SK-N-SH (cell line): ENCODE measurements around the gene DNPH1. TPM values are rescaled to one million over a fixed set of nuclear protein-coding genes. Genes with fewer than 3 reads are reported as not detected.

Experiments used
- CTCF ChIA-PET: fragments of 300-600, 350-600 bp; formaldehyde crosslinking; extraction: SDS; loops from one replicate; lab custom pipeline; 2021; lab: Yijun Ruan, JAX
- POLR2A ChIA-PET: fragments of 350-600 bp; sonication (Branson Sonifier 250); formaldehyde crosslinking; extraction: SDS; loops from one replicate; lab custom pipeline; 2020; ENCODE audit warnings: antibody characterized with exemption, inconsistent platforms; lab: Yijun Ruan, JAX
- DNase-seq: peaks from one replicate; pipeline ENCODE4 v3.0.0; 2012
- H2AFZ ChIP-seq: fragments of 200-600 bp; sonication (generic); 2 replicates; pipeline ENCODE4 v1.8.1; 2016; ENCODE audit warnings: antibody characterized with exemption, mild to moderate bottlenecking, low read depth
- H3F3A ChIP-seq: fragments of 200-600 bp; sonication (generic); replicated peaks from 2 replicates; pipeline ENCODE3; 2016; ENCODE audit warnings: antibody characterized with exemption, mild to moderate bottlenecking; ENCODE audit not compliant: insufficient read depth
- H3K27ac ChIP-seq, 2 experiments: fragments of 200-500 bp in 1 of 2; fragments of 200-600 bp in 1 of 2; sonication (Bioruptor generic) in 1 of 2; sonication (generic), shearing (Covaris generic) in 1 of 2; 2 replicates each; pipeline versions ENCODE4 v1.5.1 to v1.6.1; 2014 to 2016; ENCODE audit warnings: low read depth in 2 of 2, inconsistent platforms in 1 of 2, low read length in 1 of 2, mild to moderate bottlenecking in 1 of 2, mixed read lengths in 1 of 2
- H3K27me3 ChIP-seq: fragments of 200-600 bp; sonication (generic), shearing (Covaris generic); 2 replicates; pipeline ENCODE4 v1.6.1; 2016; ENCODE audit warnings: mixed run types; ENCODE audit not compliant: insufficient read depth
- H3K36me3 ChIP-seq, 2 experiments: fragments of 200-500 bp in 1 of 2; fragments of 200-600 bp in 1 of 2; sonication (Bioruptor generic) in 1 of 2; sonication (generic) in 1 of 2; replicated peaks in 1 of 2; 2 replicates each; pipeline versions ENCODE3 to v1.5.1; 2014 to 2016; ENCODE audit warnings: low read length in 1 of 2, mild to moderate bottlenecking in 1 of 2; ENCODE audit not compliant: insufficient read depth in 2 of 2, control insufficient read depth in 1 of 2
- H3K4me1 ChIP-seq, 2 experiments: fragments of 200-500 bp in 1 of 2; fragments of 200-600 bp in 1 of 2; sonication (Bioruptor generic) in 1 of 2; sonication (generic), shearing (Covaris generic) in 1 of 2; 2 replicates each; pipeline versions ENCODE4 v1.5.1 to v1.6.1; 2014 to 2016; ENCODE audit warnings: low read depth in 1 of 2, low read length in 1 of 2, mixed run types in 1 of 2; ENCODE audit not compliant: insufficient read depth in 2 of 2, control insufficient read depth in 1 of 2
- H3K4me2 ChIP-seq: fragments of 200-600 bp; sonication (generic), shearing (Covaris generic); 2 replicates; pipeline ENCODE4 v1.6.1; 2017; ENCODE audit warnings: mixed run types
- H3K4me3 ChIP-seq, 2 experiments: fragments of 200-500 bp in 1 of 2; fragments of 200-600 bp in 1 of 2; sonication (Bioruptor generic) in 1 of 2; sonication (generic), shearing (Covaris generic) in 1 of 2; 2 replicates each; pipeline versions ENCODE4 v1.5.1 to v1.8.1; 2014 to 2016; ENCODE audit warnings: low read depth in 2 of 2, inconsistent platforms in 1 of 2, low read length in 1 of 2, mild to moderate bottlenecking in 1 of 2, mixed read lengths in 1 of 2, moderate library complexity in 1 of 2
- H3K79me2 ChIP-seq: fragments of 200-600 bp; sonication (generic); 2 replicates; pipeline ENCODE4 v1.8.1; 2017; ENCODE audit warnings: mild to moderate bottlenecking; ENCODE audit not compliant: insufficient read depth
- H3K9ac ChIP-seq: fragments of 200-600 bp; sonication (generic); 2 replicates; pipeline ENCODE4 v1.6.1; 2017; ENCODE audit warnings: mixed run types
- H3K9me2 ChIP-seq: fragments of 200-600 bp; sonication (generic); 2 replicates; pipeline ENCODE4 v1.6.1; 2017; ENCODE audit warnings: mixed run types
- H3K9me3 ChIP-seq: fragments of 200-600 bp; sonication (generic); 2 replicates; pipeline ENCODE4 v1.6.1; 2017; ENCODE audit warnings: mixed run types, mild to moderate bottlenecking, moderate library complexity
- H4K20me1 ChIP-seq: fragments of 200-600 bp; sonication (generic); 2 replicates; pipeline ENCODE4 v1.6.1; 2017; ENCODE audit warnings: mild to moderate bottlenecking, mixed run types; ENCODE audit not compliant: insufficient read depth
- CHD2 ChIP-seq: fragments of 150-350 bp; IDR thresholded peaks from 2 replicates; pipeline ENCODE4 v1.6.1; 2018; ENCODE audit warnings: low read length; ENCODE audit not compliant: partially characterized antibody
- EP300 ChIP-seq, 2 experiments: IDR thresholded peaks; 2 replicates each; pipeline versions ENCODE4 v1.4.0 to v1.6.1; 2012; ENCODE audit warnings: borderline replicate concordance in 1 of 2, low read depth in 1 of 2, low read length in 1 of 2
- EZH2phosphoT487 ChIP-seq: fragments of 200-600 bp; sonication (generic); IDR thresholded peaks from 2 replicates; pipeline ENCODE4 v1.6.1; 2017; ENCODE audit warnings: low read depth, mixed run types, mild to moderate bottlenecking, antibody characterized with exemption, moderate library complexity, borderline replicate concordance
- FOSL2 ChIP-seq: IDR thresholded peaks from 2 replicates; pipeline ENCODE4 v1.4.0; 2012; ENCODE audit warnings: low read depth, mild to moderate bottlenecking, moderate library complexity, borderline replicate concordance
- GABPA ChIP-seq: IDR thresholded peaks from 2 replicates; pipeline ENCODE4 v1.4.0; 2012; ENCODE audit warnings: low read depth, mild to moderate bottlenecking
- PBX3 ChIP-seq: IDR thresholded peaks from 2 replicates; pipeline ENCODE4; 2012
- POLR2AphosphoS5 ChIP-seq: IDR thresholded peaks from 2 replicates; pipeline ENCODE4 v1.6.1; 2012; ENCODE audit warnings: low read depth, low read length
- RFX5 ChIP-seq: IDR thresholded peaks from 2 replicates; pipeline ENCODE4 v1.6.1; 2012; ENCODE audit warnings: mild to moderate bottlenecking, improper control_type of control experiment, low read length
- RXRA ChIP-seq: IDR thresholded peaks from 2 replicates; pipeline ENCODE4 v1.4.0; 2012; ENCODE audit warnings: low read depth, mild to moderate bottlenecking, borderline replicate concordance
- YY1 ChIP-seq: IDR thresholded peaks from 2 replicates; pipeline ENCODE4 v1.4.0; 2012; ENCODE audit warnings: low read depth, mild to moderate bottlenecking
- WGBS: methylation state at CpG from one replicate; pipeline ENCODE4 v1.1.6; 2017; ENCODE audit warnings: low lambda C conversion rate; 5-methylcytosine and 5-hydroxymethylcytosine counted together
- polyA plus RNA-seq, 3 experiments: library from polyadenylated mRNA; depleted of rRNA; stranded (reverse); fragments of >200 nt; gene quantifications; 2 replicates each; pipeline ENCODE4 v1.2.3, GENCODE V29; 2012
- TF ChIP-seq, protein P1 (sequence below): IDR thresholded peaks from 2 replicates; pipeline ENCODE4 v1.6.1; 2012; ENCODE audit warnings: mild to moderate bottlenecking, low read depth, low read length, moderate library complexity

The DNPH1 gene
- polyA plus RNA-seq, 1 of the 3 experiments (the other 2 are of a cell fraction), result 287 TPM

DNA sequence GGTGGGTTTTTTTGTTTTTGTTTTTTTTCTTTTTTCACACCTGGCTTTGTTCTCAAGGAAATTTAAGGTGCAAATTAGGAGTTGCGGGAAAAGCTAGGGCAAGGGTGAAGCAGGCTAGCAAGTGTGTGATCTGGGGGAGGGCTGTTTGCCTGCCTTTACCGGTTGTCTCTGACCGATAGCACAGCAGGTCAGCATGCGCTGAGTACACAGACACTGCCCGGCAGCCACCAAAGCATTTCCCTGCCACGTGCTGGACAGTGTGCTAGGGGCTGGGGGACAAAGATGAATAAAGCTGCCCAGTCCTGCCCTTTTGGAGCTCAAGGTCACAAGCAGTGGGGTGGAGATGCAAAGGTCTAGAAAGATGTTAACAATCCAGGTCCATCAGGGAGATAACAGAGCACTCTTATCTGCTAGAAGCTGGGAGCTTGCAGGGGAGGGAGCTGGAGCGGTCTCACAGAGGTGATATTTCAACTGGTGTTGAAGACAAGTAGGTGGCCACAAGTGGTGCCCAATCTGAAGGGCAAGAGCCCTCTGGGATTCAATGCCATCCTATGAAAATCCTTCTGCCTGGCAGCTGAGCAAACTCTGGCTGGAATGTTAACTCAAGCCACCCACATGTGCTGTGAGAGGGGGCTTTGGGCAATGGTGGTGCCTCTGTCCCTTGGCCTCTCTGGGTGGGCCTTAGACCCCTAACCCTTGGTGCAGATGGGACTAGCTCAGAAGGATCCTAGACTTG lies 38.5 kb upstream of the DNPH1 start (continued):
- TF ChIP-seq, protein P1, sequence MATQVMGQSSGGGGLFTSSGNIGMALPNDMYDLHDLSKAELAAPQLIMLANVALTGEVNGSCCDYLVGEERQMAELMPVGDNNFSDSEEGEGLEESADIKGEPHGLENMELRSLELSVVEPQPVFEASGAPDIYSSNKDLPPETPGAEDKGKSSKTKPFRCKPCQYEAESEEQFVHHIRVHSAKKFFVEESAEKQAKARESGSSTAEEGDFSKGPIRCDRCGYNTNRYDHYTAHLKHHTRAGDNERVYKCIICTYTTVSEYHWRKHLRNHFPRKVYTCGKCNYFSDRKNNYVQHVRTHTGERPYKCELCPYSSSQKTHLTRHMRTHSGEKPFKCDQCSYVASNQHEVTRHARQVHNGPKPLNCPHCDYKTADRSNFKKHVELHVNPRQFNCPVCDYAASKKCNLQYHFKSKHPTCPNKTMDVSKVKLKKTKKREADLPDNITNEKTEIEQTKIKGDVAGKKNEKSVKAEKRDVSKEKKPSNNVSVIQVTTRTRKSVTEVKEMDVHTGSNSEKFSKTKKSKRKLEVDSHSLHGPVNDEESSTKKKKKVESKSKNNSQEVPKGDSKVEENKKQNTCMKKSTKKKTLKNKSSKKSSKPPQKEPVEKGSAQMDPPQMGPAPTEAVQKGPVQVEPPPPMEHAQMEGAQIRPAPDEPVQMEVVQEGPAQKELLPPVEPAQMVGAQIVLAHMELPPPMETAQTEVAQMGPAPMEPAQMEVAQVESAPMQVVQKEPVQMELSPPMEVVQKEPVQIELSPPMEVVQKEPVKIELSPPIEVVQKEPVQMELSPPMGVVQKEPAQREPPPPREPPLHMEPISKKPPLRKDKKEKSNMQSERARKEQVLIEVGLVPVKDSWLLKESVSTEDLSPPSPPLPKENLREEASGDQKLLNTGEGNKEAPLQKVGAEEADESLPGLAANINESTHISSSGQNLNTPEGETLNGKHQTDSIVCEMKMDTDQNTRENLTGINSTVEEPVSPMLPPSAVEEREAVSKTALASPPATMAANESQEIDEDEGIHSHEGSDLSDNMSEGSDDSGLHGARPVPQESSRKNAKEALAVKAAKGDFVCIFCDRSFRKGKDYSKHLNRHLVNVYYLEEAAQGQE, result no peak
- TF ChIP-seq EP300 (IDR thresholded peaks at IDR 0.05; ENCODE audit: borderline replicate concordance in 1 of 2, low read depth in 1 of 2, low read length in 1 of 2) (no peak), PBX3 (no peak), RXRA (no peak), CHD2 (no peak)

DNA sequence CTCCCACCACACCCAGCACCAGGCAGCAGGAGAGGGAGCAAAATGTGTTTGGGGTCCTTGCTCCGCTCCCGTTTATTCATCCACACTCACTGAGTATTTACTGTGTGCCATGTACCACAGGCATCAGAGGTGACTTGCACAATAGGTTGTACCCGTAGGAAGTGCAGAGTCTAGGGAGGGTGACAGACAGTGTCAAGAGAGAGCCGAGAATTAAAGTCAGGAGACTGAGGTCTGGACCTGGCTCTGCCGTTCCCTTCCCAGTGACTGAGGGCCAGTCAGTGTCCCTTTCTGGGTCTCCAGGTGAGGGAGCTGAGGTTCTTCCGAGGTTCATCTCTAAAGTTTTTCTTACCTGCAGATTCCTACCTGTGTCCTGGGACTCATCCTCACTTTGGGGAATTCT lies 36.3 kb upstream of the DNPH1 start:
- Histone ChIP-seq H3K9me2 (no peaks in the 10 kb centered on the region), H3K4me2 (no peak overlapping the region), H3K36me3 (no peaks in the 10 kb centered on the region), H3K27me3 (no peaks in the 10 kb centered on the region), H4K20me1 (no peaks in the 10 kb centered on the region), H3K27ac (no peak overlapping the region), H3K4me3 (no peak overlapping the region), H3K9me3 (no peaks in the 10 kb centered on the region), H2AFZ (no peak overlapping the region), H3K4me1 (peaks cover 0 to 13% of the 10 kb centered on the region in 2 experiments; a peak in 1 of 4 replicates), H3F3A (no peaks in the 10 kb centered on the region), H3K9ac (no peak overlapping the region), H3K79me2 (no peaks in the 10 kb centered on the region)
- TF ChIP-seq PBX3 (no peak), GABPA (no peak), FOSL2 (no peak), POLR2AphosphoS5 (no peak), RFX5 (no peak), EZH2phosphoT487 (no peak), YY1 (no peak)
- POLR2A ChIA-PET, result no interaction called here
- DNase-seq, result no peak
- CTCF ChIA-PET, result interaction anchor here (0.6 to 1.2 kb wide), 2 partner anchors 36 to 122 kb away, joined by 3 read pairs; partner anchors contain the start of gene DNPH1
- 73% methylated on average over 5 of the region's 6 CpGs for WGBS
